ENCODE results near the gene AURKB. TPM values are rescaled to one million over a fixed set of nuclear protein-coding genes. Genes with fewer than 3 reads are reported as not detected.

AURKB gene
- total and polyA plus RNA-seq, 8 donors = 1.0 to 66.0 (median 9.5) TPM

GRCh38 chr17:8160741-8161221 lies 49.6 kb downstream of the AURKB start:
- TF ChIP-seq POLR2A (IDR thresholded peaks at IDR 0.05) (no peak), CTCF (IDR thresholded peaks at IDR 0.05) (no peak), POLR2AphosphoS5 (IDR thresholded peaks at IDR 0.05) (no peak), EP300 (IDR thresholded peaks at IDR 0.05) (no peak)
- peaks cover 18 to 41% (median 26%) of the 10 kb centered on the region in 4 donors for H3K36me3 ChIP-seq
- WGBS, 5 donors = 42 to 50% (median 46%) methylated on average over 5 of the region's 5 CpGs
- no peaks in the 10 kb centered on the region for H3K27me3 ChIP-seq
- peak overlapping the region; percentile 37 to 100 (median 98) for H3K27ac ChIP-seq
- intact Hi-C loops (cut with DNase I; ENCODE audit: low total_unique reads) = no loop called here
- peak in 1 of 2 donors; percentile 31 for DNase-seq
- H3K9me3 ChIP-seq = no peaks in the 10 kb centered on the region
- H3K4me1 ChIP-seq = peaks cover 51 to 74% (median 64%) of the 10 kb centered on the region in 4 donors
- peak overlapping the region in 2 of 4 donors; percentile 69 to 92 for H3K4me3 ChIP-seq

GRCh38 chr17:8160224-8160577 lies 50.2 kb downstream of the AURKB start:
- Histone ChIP-seq H3K27ac (peak overlapping the region; percentile 48 to 100 (median 99)), H3K4me3 (no peak overlapping the region), H3K36me3 (peaks cover 18 to 41% (median 26%) of the 10 kb centered on the region in 4 donors), H3K27me3 (no peaks in the 10 kb centered on the region), H3K4me1 (peaks cover 51 to 78% (median 64%) of the 10 kb centered on the region in 4 donors), H3K9me3 (no peaks in the 10 kb centered on the region)
- TF ChIP-seq CTCF (IDR thresholded peaks at IDR 0.05) (no peak), POLR2AphosphoS5 (IDR thresholded peaks at IDR 0.05) (no peak), EP300 (IDR thresholded peaks at IDR 0.05) (no peak), POLR2A (IDR thresholded peaks at IDR 0.05) (no peak)
- intact Hi-C loops (cut with DNase I; ENCODE audit: low total_unique reads) = no loop called here
- WGBS, 5 donors = 50 to 62% (median 56%) methylated on average over 3 to 4 of the region's 4 CpGs
- DNase-seq = no peak

GRCh38 chr17:8159459-8160223 lies 50.7 kb downstream of the AURKB start:
- no peaks in the 10 kb centered on the region for H3K27me3 ChIP-seq
- peaks cover 18 to 41% (median 26%) of the 10 kb centered on the region in 4 donors for H3K36me3 ChIP-seq
- no peaks in the 10 kb centered on the region for H3K9me3 ChIP-seq
- DNase-seq = peak in 1 of 2 donors; percentile 20
- peak overlapping the region; percentile 19 to 100 (median 99) for H3K27ac ChIP-seq
- TF ChIP-seq POLR2A (IDR thresholded peaks at IDR 0.05) (no peak), CTCF (IDR thresholded peaks at IDR 0.05) (no peak), EP300 (IDR thresholded peaks at IDR 0.05) (no peak), POLR2AphosphoS5 (IDR thresholded peaks at IDR 0.05) (no peak)
- intact Hi-C loops (cut with DNase I; ENCODE audit: low total_unique reads) = no loop called here
- H3K4me1 ChIP-seq = peaks cover 51 to 78% (median 64%) of the 10 kb centered on the region in 4 donors
- peak overlapping the region in 1 of 4 donors; percentile 9 for H3K4me3 ChIP-seq
- WGBS, 5 donors = 67 to 80% (median 70%) methylated on average over 4 of the region's 4 CpGs

DNA sequence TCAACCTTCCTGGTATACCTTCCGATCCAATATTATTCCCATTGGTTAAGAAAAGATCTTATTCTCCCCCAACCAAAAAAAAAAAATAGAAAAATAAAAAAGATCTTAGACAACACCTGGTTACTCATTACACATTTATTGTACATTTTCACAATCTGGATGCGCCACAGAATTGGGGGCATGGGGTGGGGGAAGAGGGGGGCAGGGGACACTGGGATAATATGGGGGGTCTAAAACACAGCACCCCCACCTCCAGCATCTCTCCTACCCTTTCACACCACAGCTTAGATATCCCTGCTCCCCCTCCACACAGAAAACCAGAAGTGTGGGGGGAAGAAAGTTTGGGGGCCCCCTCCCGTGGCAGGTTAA lies 51.4 kb downstream of the AURKB start:
- H3K4me1 ChIP-seq = peaks cover 46 to 74% (median 59%) of the 10 kb centered on the region in 4 donors
- peak overlapping the region; percentile 19 to 100 (median 99) for H3K27ac ChIP-seq
- peaks cover 18 to 41% (median 26%) of the 10 kb centered on the region in 4 donors for H3K36me3 ChIP-seq
- no peaks in the 10 kb centered on the region for H3K9me3 ChIP-seq
- peak overlapping the region in 1 of 4 donors; percentile 9 for H3K4me3 ChIP-seq
- H3K27me3 ChIP-seq = no peaks in the 10 kb centered on the region
- TF ChIP-seq POLR2AphosphoS5 (IDR thresholded peaks at IDR 0.05) = no peak
- TF ChIP-seq CTCF (IDR thresholded peaks at IDR 0.05) = no peak
- TF ChIP-seq POLR2A (IDR thresholded peaks at IDR 0.05) = no peak
- no peak for TF ChIP-seq EP300 (IDR thresholded peaks at IDR 0.05)
- intact Hi-C loops (cut with DNase I; ENCODE audit: low total_unique reads) = no loop called here
- DNase-seq = peak in 1 of 2 donors; percentile 11
- WGBS, 5 donors = 56 to 62% (median 58%) methylated on average over 3 of the region's 3 CpGs
